Measurements from ENCODE around the gene ZHX3.
A peak's percentile ranks its signal among the peaks of the same experiment; 100 is the strongest.
"Not testable (repeated sequence)": the region's sequence is repeated elsewhere in the genome, so short reads cannot be mapped to it uniquely, and the experiment has no call there.

Gene ZHX3

DNA sequence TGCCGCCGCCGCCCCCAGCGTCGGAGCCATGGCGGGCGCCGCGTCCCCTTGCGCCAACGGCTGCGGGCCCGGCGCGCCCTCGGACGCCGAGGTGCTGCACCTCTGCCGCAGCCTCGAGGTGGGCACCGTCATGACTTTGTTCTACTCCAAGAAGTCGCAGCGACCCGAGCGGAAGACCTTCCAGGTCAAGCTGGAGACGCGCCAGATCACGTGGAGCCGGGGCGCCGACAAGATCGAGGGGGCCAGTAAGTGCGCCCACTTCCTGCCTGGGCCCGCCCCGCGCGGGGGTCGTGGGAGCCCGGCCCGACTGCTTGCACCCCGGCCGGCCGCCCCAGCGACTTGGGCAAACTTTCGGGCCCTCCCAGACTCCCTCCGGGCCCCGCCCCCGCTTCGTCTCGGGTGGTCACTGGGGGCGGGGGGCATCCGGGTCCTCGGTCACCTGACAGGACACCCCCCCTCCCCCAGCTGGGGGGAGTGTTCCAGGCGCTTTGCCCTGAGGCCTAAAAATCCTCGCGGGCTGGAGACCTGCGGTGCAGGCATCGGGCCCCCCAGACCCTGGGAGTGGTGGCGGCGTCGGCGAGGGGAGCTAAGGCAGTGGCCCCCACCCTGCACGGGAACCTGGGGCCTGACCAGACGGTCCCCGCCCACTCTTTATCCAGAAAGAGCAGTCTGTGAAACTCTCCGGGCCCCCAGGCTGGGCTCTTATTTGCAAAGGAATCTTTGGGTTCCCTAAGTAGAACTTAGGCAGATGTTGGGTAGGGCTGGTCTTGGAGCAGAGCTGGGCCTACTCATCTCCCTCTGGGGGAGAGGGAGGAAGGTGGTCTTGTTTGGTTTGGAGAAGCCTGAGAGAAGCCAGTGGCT, 179.7 kb downstream of the ZHX3 start:
- peak in 2 of 3 experiments; percentile 47 to 56 for DNase-seq (ENCODE audit: low read depth in 2 of 3, low spot score in 2 of 3)

DNA sequence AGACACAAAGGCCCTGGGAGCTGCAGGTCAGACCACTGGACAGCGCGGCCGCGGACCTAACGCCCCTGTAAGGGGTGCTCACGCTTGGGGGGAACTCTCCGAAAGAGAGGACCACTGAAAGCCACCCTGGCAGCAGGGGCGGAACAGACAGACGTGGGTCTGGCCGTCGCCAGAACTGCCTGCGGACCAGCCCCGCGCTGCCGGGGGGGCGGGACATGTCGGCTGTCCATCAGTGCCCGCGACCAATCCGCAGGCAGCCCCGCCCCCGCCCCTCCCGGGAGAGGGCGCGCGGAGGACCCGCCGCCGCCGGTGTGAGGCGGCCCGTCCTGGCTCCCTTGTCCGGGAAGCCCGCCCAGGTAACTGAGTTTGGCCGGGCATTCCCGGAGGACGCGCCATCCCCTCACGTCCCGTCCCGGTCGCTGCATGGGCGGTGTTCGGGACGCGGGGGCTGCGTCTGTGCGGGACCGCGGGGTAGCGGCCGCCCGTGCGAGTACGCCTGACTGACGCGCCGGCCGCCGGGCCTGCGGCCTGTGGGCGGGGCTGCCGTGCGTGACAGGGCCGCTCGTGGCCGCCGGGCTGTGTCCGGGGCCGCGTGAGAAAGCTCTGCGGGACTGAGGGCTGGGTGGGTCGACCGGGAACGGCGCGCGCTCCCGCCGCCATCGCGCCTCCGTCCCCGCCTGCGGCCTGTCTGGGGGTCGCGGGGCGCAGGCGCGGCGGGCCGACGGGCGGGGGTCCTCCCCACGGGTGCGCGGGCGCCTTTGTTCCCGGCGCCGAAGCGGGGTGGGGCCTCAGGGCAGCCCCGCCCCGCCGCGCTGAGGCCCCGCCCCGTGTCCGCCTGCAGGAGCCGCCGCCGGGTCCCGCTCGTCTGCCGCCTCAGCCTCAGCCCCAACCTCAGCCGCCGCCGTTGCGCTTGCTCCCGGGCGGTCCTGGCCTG, 180.6 kb downstream of the ZHX3 start, which contains the start of gene PLCG1:
Gene PLCG1, plus strand, starts transcription at position 864 of the 934 bp plus-strand sequence. CDS start 99 bp downstream, outside the sequence.
- peak; percentile 72 to 77 (median 76) for DNase-seq (ENCODE audit: low read depth in 2 of 3, low spot score in 2 of 3)

DNA sequence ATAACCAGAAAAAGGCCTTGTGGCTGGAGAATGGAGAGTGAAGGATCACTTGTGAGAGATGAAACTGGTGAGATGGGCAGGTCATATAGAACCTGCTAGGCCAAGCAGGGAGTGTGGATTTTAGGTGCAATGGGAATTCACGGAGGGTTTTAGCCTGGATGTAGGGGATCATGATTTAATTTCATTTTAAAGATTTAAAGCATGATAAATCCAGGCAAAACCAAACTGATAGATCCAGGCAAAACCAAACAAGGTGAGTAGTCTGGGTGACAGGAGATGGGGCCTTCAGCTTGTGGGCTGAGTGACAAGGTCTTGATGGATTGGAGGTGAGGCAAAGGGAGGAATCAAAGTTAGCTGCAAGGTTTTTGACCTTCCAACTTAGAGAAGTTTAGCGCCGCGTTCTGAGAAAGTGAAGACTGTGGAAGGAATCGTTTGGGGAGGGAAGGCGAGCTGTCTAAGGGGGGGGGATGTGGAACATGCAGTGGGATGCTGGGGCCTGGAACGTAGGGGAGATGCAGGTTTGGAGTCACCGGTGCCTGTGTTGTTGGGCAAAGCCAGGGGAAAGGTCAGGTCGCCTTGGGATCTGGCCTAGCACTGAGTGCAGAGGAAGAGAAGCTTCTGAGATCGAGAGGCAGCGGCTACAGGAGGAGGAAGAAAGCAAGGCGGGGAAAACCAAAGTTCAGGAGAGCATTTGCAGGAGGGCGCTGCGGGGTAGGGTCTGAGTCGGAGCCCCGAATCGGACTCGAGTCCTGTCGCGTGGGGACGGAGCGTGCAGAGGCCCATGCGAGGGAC, 181.4 kb downstream of the ZHX3 start:
- no peak for DNase-seq (ENCODE audit: low read depth in 2 of 3, low spot score in 2 of 3)

DNA sequence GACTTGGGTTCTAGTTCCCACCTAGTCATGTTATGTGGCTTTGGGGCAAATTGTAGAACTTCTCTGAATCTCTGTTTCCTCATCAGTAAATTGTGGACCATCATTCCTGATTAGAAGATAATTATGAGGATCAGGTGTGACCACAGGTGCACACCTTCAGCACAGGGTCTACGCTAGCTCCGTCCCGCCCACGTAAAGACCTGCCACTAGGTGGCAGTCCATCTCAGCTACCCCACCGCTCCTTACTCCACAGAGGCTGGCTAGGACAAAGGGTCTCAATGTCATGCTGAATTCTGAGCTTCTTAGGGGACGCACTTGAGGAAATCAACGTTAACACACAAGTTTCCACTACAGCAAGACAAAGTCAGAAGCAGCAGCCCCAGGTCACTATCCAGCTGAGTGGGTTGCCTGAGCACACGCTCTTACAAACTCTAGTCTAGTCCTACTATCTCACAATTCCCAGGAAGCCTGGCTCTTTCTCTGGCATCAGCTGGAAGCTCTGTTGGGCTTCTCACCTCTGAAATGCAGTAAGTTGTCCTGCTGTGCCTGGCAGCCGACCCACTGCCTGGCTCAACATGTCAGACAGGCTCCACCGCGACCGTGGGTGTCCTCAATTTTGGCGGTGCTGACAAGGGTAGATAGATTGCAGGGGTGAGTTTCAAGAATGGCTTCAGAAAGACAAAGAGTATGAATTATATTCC, 182.2 kb downstream of the ZHX3 start:
- DNase-seq (ENCODE audit: low read depth in 2 of 3, low spot score in 2 of 3) = no peak

DNA sequence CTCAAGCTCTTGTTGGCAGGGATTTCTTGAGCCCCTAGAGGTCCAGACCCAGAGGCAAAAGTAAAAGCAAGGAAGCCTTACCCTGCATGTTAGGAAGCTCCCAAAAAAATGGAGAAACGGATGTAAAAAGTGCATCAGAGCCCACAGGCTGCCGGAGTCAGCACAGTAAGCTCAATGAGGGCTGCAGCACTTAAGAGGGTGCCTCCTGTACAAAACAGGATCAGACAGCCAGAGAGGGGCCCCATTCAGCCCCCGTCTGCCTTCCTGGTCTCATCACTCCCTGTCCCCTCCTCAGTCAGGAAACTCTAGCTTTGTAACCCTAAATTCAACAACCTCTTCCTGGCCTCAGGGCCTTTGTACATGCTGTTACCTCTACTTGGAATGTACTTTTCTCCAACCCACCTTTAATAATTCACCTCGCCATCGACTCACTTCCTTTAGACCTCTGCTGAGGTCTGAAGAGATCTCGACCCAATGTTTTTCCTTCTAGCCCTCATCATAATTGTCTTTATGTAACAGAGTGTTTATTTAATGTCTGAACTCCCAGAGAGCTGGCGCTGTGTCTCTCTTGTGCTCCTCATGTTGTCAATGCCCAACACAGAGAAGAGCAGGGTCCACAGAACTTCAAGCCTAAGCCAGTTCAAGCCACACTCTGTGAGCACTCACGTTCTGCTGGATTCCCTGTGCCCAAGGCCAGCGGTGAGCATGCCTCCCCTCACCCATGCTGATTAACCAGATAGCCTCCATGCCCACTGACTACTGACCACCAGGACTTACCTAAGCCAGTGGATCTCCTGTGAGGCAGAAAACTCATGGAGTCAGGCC, 183.0 kb downstream of the ZHX3 start:
- DNase-seq (ENCODE audit: low read depth in 2 of 3, low spot score in 2 of 3) = no peak

DNA sequence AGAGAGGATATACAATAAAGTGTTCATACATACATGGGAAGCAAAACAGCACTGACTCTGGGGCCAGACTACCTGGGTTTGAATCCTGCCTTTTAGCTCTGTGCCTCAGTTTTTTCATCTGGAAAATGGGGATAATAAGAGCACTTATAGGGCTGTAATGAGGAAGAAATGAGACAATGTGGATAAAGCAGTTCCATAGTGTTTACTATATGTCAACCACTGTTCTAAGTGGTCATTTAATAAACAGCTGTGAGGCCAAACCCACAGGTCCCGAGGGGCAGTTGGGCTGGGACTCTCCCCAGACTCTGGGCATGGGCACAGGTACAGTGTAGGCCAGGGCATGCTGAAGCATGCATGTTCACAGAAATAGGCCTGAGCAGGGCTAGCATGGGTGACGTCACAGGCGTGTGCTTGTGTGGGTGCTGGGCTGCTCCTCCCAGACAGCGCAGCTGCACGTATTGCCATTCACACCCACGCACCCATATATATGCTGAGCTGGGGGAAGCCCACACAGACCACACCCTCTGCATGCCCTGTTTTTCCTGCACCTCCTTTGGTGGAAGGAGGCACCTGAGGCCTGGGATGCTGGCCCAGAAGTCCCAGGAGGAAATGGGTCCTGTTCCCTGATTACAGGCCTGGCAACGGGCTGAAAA, 183.7 kb downstream of the ZHX3 start:
- DNase-seq (ENCODE audit: low read depth in 2 of 3, low spot score in 2 of 3) = no peak

DNA sequence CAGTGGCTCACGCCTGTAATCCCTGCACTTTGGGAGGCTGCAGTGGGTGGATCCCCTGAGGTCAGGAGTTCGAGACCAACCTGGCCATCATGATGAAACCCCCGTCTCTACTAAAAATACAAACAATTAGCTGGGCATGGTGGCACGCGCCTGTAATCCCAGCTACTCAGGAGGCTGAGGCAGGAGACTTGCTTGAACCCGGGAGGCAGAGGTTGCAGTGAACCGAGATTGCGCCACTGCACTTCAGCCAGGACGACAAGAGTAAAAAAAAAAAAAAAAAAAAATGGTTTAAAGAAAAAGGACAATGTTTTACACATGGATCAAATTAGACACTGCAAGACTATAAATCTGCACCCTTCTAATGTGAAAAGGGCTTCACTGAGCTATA, 185.1 kb downstream of the ZHX3 start:
- not testable (repeated sequence) for DNase-seq (ENCODE audit: low read depth in 2 of 3, low spot score in 2 of 3)

DNA sequence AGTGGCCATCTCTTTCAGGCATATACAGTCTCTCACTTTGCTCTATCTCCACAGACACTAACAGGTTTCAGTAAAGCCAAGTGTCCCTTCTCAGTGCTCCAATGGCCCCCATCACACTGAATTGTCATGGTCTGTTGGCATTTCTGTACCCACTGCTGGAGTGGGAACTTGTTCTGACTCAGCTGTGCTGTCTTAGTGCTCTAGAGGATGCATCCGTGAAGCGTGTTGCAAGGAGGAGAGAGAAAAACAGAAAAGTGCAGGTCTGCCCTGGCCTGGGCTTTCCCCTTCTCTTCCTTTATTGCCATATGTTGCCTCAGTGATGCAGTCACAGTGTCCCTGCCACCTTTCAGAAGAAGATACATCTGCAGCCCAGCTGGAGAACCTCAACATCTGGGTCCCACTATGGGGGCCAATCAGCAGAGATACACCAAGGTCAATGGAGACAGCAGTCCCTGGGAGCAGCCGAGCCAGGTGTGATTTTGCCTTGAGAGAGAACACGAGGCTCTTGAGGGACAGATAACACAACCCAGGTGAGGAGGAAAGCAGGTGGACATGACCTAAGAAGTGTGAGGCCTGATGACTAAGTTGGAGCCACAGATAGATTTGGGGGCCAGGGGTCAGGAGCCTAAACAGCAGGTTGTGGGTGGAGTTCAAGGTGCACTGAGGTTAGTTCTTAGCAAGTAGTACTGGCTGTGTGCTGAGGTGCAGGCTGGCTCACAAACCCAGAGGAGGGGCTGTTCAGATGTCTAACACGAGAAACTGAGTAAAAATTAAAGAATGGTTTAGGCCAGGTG, 185.7 kb downstream of the ZHX3 start:
- no peak for DNase-seq (ENCODE audit: low read depth in 2 of 3, low spot score in 2 of 3)

Measured in activated CD8-positive, alpha-beta memory T cell treated with anti-CD3 and anti-CD28 coated beads for 48 hours (primary cell).